Hindlimb muscle (tissue), 1 donor: ENCODE measurements around the gene TMEM220. TPM values are rescaled to one million over a fixed set of nuclear protein-coding genes. Genes with fewer than 3 reads are reported as not detected.
"Not testable (repeated sequence)": the region's sequence is repeated elsewhere in the genome, so short reads cannot be mapped to it uniquely, and the experiment has no call there.

Experiments
- DNase-seq: peaks from one replicate; pipeline ENCODE4 v3.0.0-alpha.2; 2013
- polyA plus RNA-seq: library from polyadenylated mRNA; unstranded; fragments of 120-200 nt; gene quantifications from one replicate; pipeline ENCODE4 v1.2.1, GENCODE V29; 2013; ENCODE audit not compliant: insufficient read length

TMEM220 gene
- polyA plus RNA-seq, 1 donor: 11.3 TPM

DNA sequence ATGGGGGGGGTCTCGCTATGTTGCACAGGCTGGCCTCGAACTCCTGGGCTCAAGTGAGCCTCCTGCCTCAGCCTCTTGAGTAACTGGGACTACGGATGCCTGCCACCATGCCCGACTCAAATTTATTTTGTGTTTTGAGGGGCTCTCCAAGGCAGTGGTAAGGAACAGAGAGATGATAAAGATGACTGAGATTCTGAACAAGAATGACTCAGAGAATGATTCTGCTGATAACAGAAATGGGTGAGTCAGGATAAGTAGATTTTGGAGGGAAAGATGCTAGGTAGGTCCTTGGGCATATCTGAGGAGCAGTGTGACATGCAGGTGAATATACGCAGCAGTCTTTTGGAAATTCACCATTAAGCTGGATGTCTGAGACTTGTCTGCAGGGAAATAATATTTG is 2.6 kb downstream of the TMEM220 start:
- no peak for DNase-seq

GRCh38 chr17:10726196-10726595 is 3.6 kb downstream of the TMEM220 start:
- no peak for DNase-seq

GRCh38 chr17:10725262-10725661 is 4.6 kb downstream of the TMEM220 start:
- DNase-seq: no peak

GRCh38 chr17:10724546-10725195 is 5.2 kb downstream of the TMEM220 start:
- no peak for DNase-seq

GRCh38 chr17:10718547-10718946 is 11.3 kb downstream of the TMEM220 start:
- no peak for DNase-seq

DNA sequence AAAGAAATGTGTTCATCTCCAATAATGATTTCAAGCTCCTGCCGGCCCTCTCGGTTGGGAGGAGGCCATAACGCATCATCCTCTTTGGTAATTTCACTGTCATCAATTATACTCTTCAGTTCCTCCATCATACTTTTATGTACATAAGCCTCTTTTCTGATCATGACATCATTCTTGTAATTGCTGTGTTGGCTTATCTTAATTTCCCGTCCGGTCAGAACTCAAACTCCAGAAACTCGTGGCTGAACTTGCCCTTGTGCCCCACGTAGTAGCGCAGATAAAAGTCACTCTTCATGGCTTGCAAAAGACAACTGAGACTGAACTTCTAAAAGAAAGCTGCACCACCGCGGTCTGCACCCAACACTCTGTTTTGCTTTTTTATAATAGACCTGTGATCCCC is 13.6 kb downstream of the TMEM220 start:
- DNase-seq: no peak

DNA sequence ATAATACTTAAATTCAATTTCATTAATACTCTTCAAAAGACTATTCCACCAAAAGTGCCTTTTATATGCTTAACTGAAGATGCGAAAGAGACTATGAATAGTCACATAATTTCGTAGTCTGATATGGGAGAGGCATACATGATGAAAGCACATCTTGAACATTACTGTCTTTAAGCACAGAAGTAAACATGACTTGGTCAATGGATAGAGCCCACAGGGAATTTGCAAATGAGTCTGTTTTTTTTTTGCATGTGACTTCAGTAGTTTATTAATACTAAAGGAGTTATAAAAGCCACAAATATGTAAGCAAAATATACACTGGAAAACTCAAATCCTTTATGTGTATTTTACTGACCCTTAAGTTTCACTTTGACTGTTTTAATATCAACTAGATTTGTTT is 16.5 kb downstream of the TMEM220 start:
- DNase-seq: no peak

- no peak for DNase-seq
Measured at GRCh38 chr17:10705727-10706126, 24.1 kb downstream of the TMEM220 start.

GRCh38 chr17:10702574-10702973 is 27.2 kb downstream of the TMEM220 start:
- DNase-seq: no peak

- no peak for DNase-seq
Measured at GRCh38 chr17:10699856-10700255, 30.0 kb downstream of the TMEM220 start.

- no peak for DNase-seq
Measured at GRCh38 chr17:10698096-10698818, 31.6 kb downstream of the TMEM220 start.

- DNase-seq: peak; percentile 96
Measured at GRCh38 chr17:10697092-10698081, 32.4 kb downstream of the TMEM220 start, which contains the start of the genes ADPRM and SCO1. ADPRM (plus strand) TSS chr17:10697594; CDS start chr17:10704927, 7,333 bp downstream. SCO1 (minus strand) TSS chr17:10697533; CDS start chr17:10697507, 26 bp downstream.

GRCh38 chr17:10695875-10696407 is 33.9 kb downstream of the TMEM220 start:
- not testable (repeated sequence) for DNase-seq

DNA sequence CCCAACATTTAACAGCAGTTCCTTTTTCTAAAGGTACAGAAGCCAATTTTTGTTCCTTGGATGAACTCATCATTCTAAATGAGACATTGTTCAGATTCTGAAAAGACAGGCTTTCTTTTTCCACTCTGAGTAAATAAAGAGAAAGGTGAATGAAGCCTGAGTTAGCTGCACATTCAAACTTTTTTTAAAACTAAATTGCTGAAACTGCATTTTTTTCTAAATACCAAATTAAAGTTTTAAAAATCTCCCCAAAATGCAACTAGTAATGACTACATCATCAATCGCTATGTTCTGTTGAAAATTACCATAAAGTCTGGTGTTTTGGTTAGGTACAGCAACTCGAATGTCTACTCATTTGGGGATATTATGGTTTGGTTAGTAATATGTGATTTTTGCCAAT is 42.3 kb downstream of the TMEM220 start:
- DNase-seq: no peak

- DNase-seq: no peak
Measured at GRCh38 chr17:10683853-10684252, 46.0 kb downstream of the TMEM220 start.

DNA sequence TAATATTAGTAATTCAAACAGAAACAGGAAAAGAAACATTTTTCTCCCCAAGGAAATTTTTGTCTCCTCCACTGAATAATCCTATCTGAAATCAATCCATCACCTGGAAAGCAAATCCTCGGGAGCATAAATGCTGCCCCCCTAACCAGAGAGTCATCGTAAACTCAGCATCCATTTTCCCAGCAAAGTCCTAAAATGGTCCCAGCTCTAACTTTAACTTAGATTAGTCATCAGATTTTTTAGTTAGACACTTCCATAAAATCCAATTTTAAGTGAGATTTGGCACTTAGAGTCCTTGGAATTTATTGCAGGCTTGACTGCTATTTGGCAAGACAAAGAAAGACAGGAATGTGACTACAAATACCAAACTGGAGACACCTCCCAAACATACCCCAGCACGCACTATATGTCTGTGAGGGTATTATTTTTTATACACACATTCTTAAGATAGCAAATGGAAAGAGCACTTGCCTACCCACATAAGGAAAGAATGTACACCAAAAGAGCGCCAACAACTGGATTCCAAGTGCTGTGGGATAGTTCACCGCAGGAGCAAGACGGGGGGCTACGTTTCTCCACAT is 47.9 kb downstream of the TMEM220 start:
- DNase-seq: no peak

DNA sequence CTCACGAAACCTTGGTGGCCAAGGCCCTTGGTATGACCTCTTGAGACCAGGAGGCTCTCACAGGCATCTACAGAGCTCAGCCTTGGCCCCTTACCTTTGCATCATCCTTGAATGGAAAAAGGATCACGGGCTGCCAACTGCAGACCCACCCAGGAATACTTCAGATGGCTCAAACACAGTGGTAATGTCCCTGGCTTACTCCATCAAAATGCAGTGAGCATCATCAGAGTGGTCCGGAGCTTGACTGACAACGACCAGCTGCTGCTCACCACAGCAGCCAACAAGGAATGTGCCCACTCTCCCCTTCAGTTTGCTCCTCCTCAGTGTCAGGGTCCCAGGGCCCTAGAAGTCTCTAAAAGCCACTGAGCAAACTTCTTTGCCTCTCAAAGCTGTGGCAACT is 55.1 kb downstream of the TMEM220 start:
- DNase-seq: no peak

DNA sequence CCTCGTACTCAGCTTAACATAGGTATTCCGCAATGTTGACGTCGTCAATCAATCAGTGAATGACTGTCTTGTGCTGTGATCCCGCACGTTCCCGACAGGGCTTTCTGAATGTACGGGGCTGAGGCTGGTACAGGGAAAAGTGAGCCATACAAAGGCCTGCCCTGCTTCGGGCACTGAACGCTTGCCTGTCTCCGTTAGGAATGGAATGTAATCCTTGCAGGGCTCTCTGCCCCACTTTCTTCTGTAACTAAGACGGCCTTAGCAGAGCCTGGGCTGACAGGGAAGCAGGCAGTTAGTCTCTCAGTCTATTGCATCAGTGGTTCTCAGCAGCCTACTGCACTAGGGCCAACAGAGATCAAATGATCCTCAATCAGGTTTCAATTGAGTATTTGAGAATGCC is 56.5 kb downstream of the TMEM220 start:
- no peak for DNase-seq

GRCh38 chr17:10668775-10669174 is 61.0 kb downstream of the TMEM220 start:
- DNase-seq: no peak

DNA sequence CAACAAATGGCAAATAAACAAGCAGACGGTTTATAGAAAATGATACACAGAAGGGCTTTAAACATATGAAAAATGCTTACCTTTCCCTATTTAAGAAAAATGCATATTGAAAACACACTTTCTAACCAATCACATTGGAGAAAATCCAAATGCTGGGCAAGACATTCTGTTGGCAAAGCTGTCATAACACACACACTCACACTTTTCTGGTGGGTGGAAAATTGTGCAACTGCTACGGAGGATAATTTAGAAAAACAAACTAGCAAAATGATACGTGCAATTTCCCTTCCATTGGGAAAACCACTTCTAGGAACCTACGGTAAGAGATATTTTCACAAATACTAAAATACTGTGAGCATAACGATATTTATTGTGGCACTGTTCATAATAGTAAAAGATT is 62.9 kb downstream of the TMEM220 start:
- DNase-seq: no peak

GRCh38 chr17:10664571-10664970 is 65.3 kb downstream of the TMEM220 start:
- DNase-seq: no peak
